GM18502 (cell line): Measurements from ENCODE around the gene ULK2.

Experiments
- ATAC-seq: cut with Tn5 transposase; IDR thresholded peaks from one replicate; pipeline ENCODE4 v1.9.1; 2021; ENCODE audit warnings: mild to moderate bottlenecking; ENCODE audit not compliant: unreplicated experiment, poor library complexity

Gene ULK2

GRCh38 chr17:19731626-19732025 is 136.1 kb downstream of the ULK2 start:
- no peak for ATAC-seq

GRCh38 chr17:19730843-19731242 is 136.9 kb downstream of the ULK2 start:
- no peak for ATAC-seq

- no peak for ATAC-seq
Measured at GRCh38 chr17:19729900-19730299, 137.8 kb downstream of the ULK2 start.

GRCh38 chr17:19728084-19728495 is 139.6 kb downstream of the ULK2 start:
- ATAC-seq: no peak

GRCh38 chr17:19727501-19728078 is 140.1 kb downstream of the ULK2 start:
- no peak for ATAC-seq

- ATAC-seq: no peak
Measured at GRCh38 chr17:19726631-19727376, 140.9 kb downstream of the ULK2 start.

- no peak for ATAC-seq
Measured at GRCh38 chr17:19725486-19725885, 142.2 kb downstream of the ULK2 start.

- ATAC-seq: no peak
Measured at GRCh38 chr17:19724501-19725420, 143.0 kb downstream of the ULK2 start.

GRCh38 chr17:19723964-19724363 is 143.8 kb downstream of the ULK2 start:
- no peak for ATAC-seq
